ENCODE results near the gene CNTNAP2. TPM values are rescaled to one million over a fixed set of nuclear protein-coding genes. Genes with fewer than 3 reads are reported as not detected.
A peak's percentile ranks its signal among the peaks of the same experiment; 100 is the strongest.

The CNTNAP2 gene
- total and polyA plus RNA-seq, 2 of the 8 experiments (the other 6 are each of a cell fraction or from before 2014, with no cell fraction given), result 27.9 to 71.0 TPM

- 85% methylated on average over 12 of the region's 12 CpGs; no CpG with 5 or more reads in 1 of the 2 experiments for WGBS, 2 experiments (ENCODE audit: extremely low coverage in 1 of 2, insufficient coverage in 1 of 2, insufficient read length in 1 of 2, insufficient replicate concordance in 2 of 2, low coverage in 1 of 2, low lambda C conversion rate in 2 of 2, missing lambda C conversion rate in 1 of 2)
- no peak overlapping the region for H3K27ac ChIP-seq (ENCODE audit: low read depth, low read length)
- H2BK20ac ChIP-seq (ENCODE audit: low read length), result no peak overlapping the region
- TF ChIP-seq POU5F1 (IDR thresholded peaks at IDR 0.05; ENCODE audit: low read depth, low read length), result no peak
- TF ChIP-seq MAFK (IDR thresholded peaks at IDR 0.05; ENCODE audit: low read depth, low read length), result peak; percentile 91
- DNase-seq (ENCODE audit: low read depth in 1 of 2, low spot score in 2 of 2) (no peak), FAIRE-seq (no peak)
- no peaks in the 10 kb centered on the region for H3K27me3 ChIP-seq (replicated peaks in 1 of 4; ENCODE audit: control insufficient read depth in 3 of 4, extremely low read depth in 1 of 4, insufficient read depth in 3 of 4, low read length in 3 of 4)
- H3K18ac ChIP-seq (ENCODE audit: extremely low read depth, low read length), result no peak overlapping the region
- no peak overlapping the region for H2BK12ac ChIP-seq (ENCODE audit: low read depth, low read length)
- no peak overlapping the region for H2BK120ac ChIP-seq (replicated peaks; ENCODE audit: low read depth, low read length)
- no peaks in the 10 kb centered on the region for H3K9me3 ChIP-seq (ENCODE audit: insufficient read depth in 2 of 2, low read depth in 1 of 2, low read length in 1 of 2)
- no peaks in the 10 kb centered on the region for H4K20me1 ChIP-seq (replicated peaks in 1 of 2; ENCODE audit: control insufficient read depth in 1 of 2, insufficient read depth in 2 of 2, low read length in 2 of 2)
- peak overlapping the region; percentile 79; the same call in 1 of the 2 replicates for H2AFZ ChIP-seq (ENCODE audit: low read length)
- peaks cover 0 to 3% (median 0%) of the 10 kb centered on the region in 4 experiments; a peak in 1 of 7 replicates for H3K4me1 ChIP-seq (replicated peaks in 1 of 4; ENCODE audit: control insufficient read depth in 3 of 4, insufficient read depth in 4 of 4, low read length in 3 of 4)
- no peak overlapping the region for H2BK5ac ChIP-seq (ENCODE audit: low read depth, low read length)
- H4K91ac ChIP-seq (replicated peaks; ENCODE audit: insufficient read length, low read length), result peak overlapping the region; percentile 9
- ChIA-PET CTCF (ENCODE audit: partially characterized antibody) (interaction anchor here (0.7 to 5.5 kb wide), 22 partner anchors 9 to 313 kb away, joined by 3 to 28 read pairs (median 4); no protein-coding TSS in a partner anchor), POLR2A (ENCODE audit: partially characterized antibody) (interaction anchor here (0.6 kb wide), 1 partner anchor 108 kb away, joined by 3 read pairs; no protein-coding TSS in a partner anchor)
- no peak overlapping the region for H3K56ac ChIP-seq (replicated peaks; ENCODE audit: insufficient read length, low read depth, low read length)
- H3K14ac ChIP-seq (ENCODE audit: insufficient read length), result no peak overlapping the region
- H3K36me3 ChIP-seq (ENCODE audit: control insufficient read depth in 2 of 4, insufficient read depth in 4 of 4, low read length in 3 of 4), result no peaks in the 10 kb centered on the region
- H3K79me1 ChIP-seq (ENCODE audit: low read depth, low read length), result no peaks in the 10 kb centered on the region
- H3K4ac ChIP-seq (replicated peaks; ENCODE audit: insufficient read length, low read depth, low read length), result no peak overlapping the region
- H3K4me2 ChIP-seq (ENCODE audit: insufficient read depth in 1 of 2, low read depth in 2 of 2, low read length in 2 of 2), result no peak overlapping the region
- no peak overlapping the region for H4K8ac ChIP-seq (ENCODE audit: extremely low read depth, insufficient read depth, low read length)
- no peak overlapping the region for H3K9ac ChIP-seq (replicated peaks in 1 of 4; ENCODE audit: extremely low read depth in 1 of 4, low read depth in 3 of 4, low read length in 3 of 4)
- no peak overlapping the region for H2BK15ac ChIP-seq (ENCODE audit: low read length)
- H3K23me2 ChIP-seq (ENCODE audit: low read depth, low read length), result no peaks in the 10 kb centered on the region
- H4K5ac ChIP-seq (ENCODE audit: insufficient read length, low read depth, low read length), result no peak overlapping the region
- H3K4me3 ChIP-seq (ENCODE audit: extremely low read depth in 1 of 4, insufficient read depth in 2 of 4, low read depth in 3 of 4, low read length in 4 of 4), result no peak overlapping the region
- H2AK5ac ChIP-seq (ENCODE audit: low read depth, low read length), result no peak overlapping the region
- H3K23ac ChIP-seq (ENCODE audit: insufficient read length), result no peak overlapping the region
- H3K79me2 ChIP-seq (ENCODE audit: control insufficient read depth in 1 of 2, insufficient read depth in 2 of 2, low read length in 2 of 2), result no peaks in the 10 kb centered on the region
Observed at GRCh38 chr7:148261996-148262688, 2145.5 kb downstream of the CNTNAP2 start.
